Brain microvascular endothelial cell (primary cell): ENCODE results near the gene BEX1.
"Not testable (repeated sequence)": the region's sequence is repeated elsewhere in the genome, so short reads cannot be mapped to it uniquely, and the experiment has no call there.

Experiments used
- DNase-seq: peaks from one replicate; pipeline ENCODE4 v3.0.0-alpha.2; 2020
- H3K27ac ChIP-seq: fragments of 250-450 bp; sonication (Bioruptor Pico); 2 replicates; pipeline ENCODE4 v1.5.1; 2020; ENCODE audit warnings: mild to moderate bottlenecking, moderate library complexity
- H3K27me3 ChIP-seq: fragments of 250-450 bp; sonication (Bioruptor Pico); replicated peaks from 2 replicates; pipeline ENCODE4 v1.5.1; 2020; ENCODE audit warnings: mild to moderate bottlenecking
- H3K36me3 ChIP-seq: fragments of 250-450 bp; sonication (Bioruptor Pico); replicated peaks from 2 replicates; pipeline ENCODE4 v1.5.1; 2020; ENCODE audit warnings: mild to moderate bottlenecking
- H3K4me3 ChIP-seq: 2 replicates; pipeline ENCODE4 v1.5.1; 2011; ENCODE audit warnings: low read depth, mild to moderate bottlenecking, control low read depth, low read length, moderate library complexity
- in situ Hi-C: cut with HindIII; loops from 2 replicates; pipeline ENCODE4 v1.10.0; 2017; ENCODE audit warnings: low sequenced_read_pairs, low pct_ligation_motif_present
- TF ChIP-seq, protein P1 (sequence below): IDR thresholded peaks from 2 replicates; pipeline ENCODE4 v1.5.1; 2011; ENCODE audit warnings: low read depth, mild to moderate bottlenecking, moderate library complexity, low read length, control low read depth, inconsistent platforms; ENCODE audit errors: missing control alignments

BEX1 gene

DNA sequence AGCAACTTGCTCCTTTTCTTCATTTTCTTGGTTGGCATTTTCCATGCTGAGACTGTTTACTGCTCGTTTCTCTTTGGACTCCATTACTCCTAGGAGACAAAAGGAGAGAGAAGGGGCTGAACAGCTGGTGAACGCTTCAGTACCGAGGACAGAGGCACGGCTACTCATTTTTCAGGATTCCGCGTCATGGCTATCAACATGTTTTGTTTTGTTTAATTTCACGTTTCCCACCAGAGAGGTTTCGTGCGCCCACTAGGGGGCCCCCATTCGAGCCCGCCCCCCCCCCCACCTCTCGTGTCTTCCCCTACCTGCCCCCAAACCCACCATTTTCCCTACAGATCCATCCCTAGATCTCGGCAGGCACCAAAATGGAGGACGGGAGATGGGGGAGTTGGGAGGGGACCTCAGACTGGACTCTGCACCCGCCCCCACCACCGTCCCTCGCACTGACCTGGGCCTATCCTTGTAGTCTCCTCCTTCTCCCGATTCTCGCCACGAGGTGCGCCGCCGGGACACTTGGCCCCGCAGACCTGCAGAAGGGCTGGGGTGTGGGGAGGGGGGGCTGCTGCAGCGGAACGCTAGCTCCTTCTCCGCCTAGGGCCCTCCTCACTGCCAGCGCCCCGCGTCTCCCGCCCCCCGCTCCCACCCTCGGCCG is 653 bp downstream of the BEX1 start:
- TF ChIP-seq, protein P1, sequence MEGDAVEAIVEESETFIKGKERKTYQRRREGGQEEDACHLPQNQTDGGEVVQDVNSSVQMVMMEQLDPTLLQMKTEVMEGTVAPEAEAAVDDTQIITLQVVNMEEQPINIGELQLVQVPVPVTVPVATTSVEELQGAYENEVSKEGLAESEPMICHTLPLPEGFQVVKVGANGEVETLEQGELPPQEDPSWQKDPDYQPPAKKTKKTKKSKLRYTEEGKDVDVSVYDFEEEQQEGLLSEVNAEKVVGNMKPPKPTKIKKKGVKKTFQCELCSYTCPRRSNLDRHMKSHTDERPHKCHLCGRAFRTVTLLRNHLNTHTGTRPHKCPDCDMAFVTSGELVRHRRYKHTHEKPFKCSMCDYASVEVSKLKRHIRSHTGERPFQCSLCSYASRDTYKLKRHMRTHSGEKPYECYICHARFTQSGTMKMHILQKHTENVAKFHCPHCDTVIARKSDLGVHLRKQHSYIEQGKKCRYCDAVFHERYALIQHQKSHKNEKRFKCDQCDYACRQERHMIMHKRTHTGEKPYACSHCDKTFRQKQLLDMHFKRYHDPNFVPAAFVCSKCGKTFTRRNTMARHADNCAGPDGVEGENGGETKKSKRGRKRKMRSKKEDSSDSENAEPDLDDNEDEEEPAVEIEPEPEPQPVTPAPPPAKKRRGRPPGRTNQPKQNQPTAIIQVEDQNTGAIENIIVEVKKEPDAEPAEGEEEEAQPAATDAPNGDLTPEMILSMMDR = peak; percentile 0
- Histone ChIP-seq H3K27ac (no peak overlapping the region), H3K36me3 (no peaks in the 10 kb centered on the region), H3K27me3 (no peaks in the 10 kb centered on the region), H3K4me3 (peak overlapping the region; percentile 59)
- in situ Hi-C loops = no loop called here
- DNase-seq = peak; percentile 32

DNA sequence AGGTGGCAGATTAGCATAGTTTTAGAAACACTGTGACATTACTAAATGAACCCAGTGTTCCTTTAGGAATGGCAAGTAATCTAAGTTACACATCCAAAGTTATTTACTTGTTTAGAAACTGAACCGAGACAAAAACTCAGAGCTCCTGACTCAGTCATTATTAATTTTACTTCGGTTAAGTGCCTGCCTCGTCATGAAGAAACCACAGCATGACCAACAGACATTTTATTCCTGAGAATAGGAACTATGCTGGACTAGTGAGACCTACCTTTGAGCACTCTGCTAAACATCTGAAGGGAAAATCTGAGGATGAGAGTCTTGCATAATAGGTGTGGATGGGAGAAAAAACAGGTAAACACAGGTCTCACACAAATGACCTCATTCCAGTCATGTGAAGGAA is 2.5 kb downstream of the BEX1 start:
- TF ChIP-seq, protein P1 = no peak

DNA sequence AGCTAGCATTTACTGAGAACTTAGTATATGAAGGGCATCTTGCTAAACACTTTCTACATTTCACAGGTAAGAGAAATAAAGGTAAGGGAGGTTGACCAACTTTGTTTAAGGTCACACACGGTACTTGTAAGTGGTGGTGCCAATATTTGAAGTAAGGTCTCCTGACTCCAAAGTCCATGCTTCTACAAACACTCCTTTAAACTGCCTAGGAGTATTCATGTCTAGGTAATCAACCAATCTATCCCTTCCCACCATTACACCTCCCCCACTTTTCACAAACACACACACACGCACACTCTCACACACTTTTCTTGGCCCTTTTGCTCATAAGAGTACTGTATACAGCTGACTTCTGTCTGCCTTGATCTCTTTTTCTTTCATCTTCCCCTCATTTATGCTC is 7.1 kb downstream of the BEX1 start:
- Histone ChIP-seq H3K36me3 (no peaks in the 10 kb centered on the region), H3K27me3 (no peaks in the 10 kb centered on the region), H3K4me3 (no peak overlapping the region), H3K27ac (no peak overlapping the region)
- TF ChIP-seq, protein P1 = no peak
- no peak for DNase-seq
- in situ Hi-C loops = no loop called here

More for the DNA sequence above, 2.5 kb downstream of the BEX1 start:
- H3K36me3 ChIP-seq = no peaks in the 10 kb centered on the region
- H3K4me3 ChIP-seq = no peak overlapping the region
- no peak for DNase-seq
- H3K27ac ChIP-seq = no peak overlapping the region
- H3K27me3 ChIP-seq = no peaks in the 10 kb centered on the region
- in situ Hi-C loops = no loop called here

DNA sequence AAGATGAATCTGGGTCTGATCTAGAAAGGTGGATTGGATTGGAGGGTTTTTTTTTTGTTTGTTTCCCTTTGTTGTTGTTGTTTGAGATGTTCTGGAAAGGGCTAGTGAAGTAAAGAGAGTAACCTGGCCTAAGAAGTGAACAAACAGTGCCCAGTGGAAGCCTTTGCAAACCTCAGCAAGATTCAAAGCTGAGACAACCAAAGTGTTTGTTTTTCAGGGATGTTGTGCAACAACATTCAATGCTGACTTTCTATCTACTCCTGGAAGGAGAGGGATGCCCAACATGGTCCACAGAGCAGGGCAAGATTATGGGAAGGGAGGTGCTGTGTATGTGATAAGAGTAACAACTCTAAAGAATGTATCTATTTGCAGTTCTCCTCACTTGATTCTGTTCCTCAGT is 11.3 kb downstream of the BEX1 start:
- no peak for DNase-seq
- no peak overlapping the region for H3K27ac ChIP-seq
- H3K27me3 ChIP-seq = no peaks in the 10 kb centered on the region
- H3K4me3 ChIP-seq = no peak overlapping the region
- H3K36me3 ChIP-seq = no peaks in the 10 kb centered on the region
- in situ Hi-C loops = no loop called here
- TF ChIP-seq, protein P1 = no peak

DNA sequence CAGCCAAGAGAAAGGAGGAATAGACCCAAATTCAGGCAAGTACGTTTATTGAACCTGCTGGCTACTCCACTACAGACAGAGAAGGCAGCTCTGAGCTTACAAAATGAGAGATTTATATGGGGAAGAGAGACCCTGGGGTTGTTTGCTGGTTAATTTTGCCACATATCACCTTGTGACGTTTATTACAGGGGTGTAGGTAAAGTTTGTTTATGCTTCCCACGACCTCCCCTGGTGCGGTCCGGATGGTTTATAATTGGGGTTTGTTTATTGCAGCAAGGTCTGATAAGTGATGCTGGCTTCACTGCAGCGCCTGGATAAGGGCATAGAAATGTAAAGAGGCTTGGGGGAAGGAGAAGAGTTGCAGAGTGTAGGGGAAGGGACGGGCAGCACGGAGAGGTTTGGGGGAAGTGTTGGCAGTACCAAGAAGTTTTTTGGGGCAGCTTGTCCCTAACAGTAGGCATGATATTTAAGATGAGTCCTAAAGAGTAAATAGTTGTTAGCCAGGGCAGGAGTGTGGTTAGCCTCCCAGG is 12.6 kb downstream of the BEX1 start:
- H3K27ac ChIP-seq = no peak overlapping the region
- no peak overlapping the region for H3K4me3 ChIP-seq
- H3K27me3 ChIP-seq = no peaks in the 10 kb centered on the region
- in situ Hi-C loops = no loop called here
- no peaks in the 10 kb centered on the region for H3K36me3 ChIP-seq
- DNase-seq = no peak
- TF ChIP-seq, protein P1 = no peak

DNA sequence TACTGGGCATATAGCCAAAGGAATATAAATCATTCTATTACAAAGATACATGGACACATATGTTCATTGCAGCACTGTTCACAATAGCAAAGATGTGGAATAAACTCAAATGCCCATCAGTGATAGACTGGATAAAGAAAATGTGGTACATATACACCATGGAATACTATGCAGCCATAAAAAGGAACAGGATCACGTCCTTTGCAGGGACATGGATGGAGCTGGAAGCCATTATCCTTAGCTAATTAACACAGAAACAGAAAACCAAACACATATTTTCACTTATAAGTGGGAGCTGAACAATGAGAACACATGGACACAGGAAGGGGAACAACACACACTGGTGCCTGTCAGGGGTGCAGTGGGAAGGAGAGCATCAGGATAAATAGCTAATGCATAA is 30.6 kb downstream of the BEX1 start:
- DNase-seq, H3K36me3 ChIP-seq, H3K27ac ChIP-seq, H3K4me3 ChIP-seq, in situ Hi-C loops, H3K27me3 ChIP-seq: not testable (repeated sequence)
